Activated CD8-positive, alpha-beta T cell treated with anti-CD3 and anti-CD28 coated beads, Interleukin-2, amount 10 ng/mL, durations not matched to agents 7 days and 5 days (primary cell): ENCODE measurements around the gene CACNB4. TPM values are rescaled to one million over a fixed set of nuclear protein-coding genes. Genes with fewer than 3 reads are reported as not detected.

Source experiments
- ATAC-seq: fragments of 150-1000 bp; cut with Tn5 transposase; one replicate; pipeline ENCODE4 v1.10.0; 2021; ENCODE audit warnings: moderate library complexity
- CTCF ChIA-PET: fragments of 350-600 bp; sonication (Branson Sonifier 250); formaldehyde crosslinking; loops from one replicate; lab custom pipeline; 2021; ENCODE audit warnings: antibody characterized with exemption; lab: Charles Lee
- POLR2A ChIA-PET: fragments of 350-600 bp; sonication (Branson Sonifier 250); formaldehyde crosslinking; loops from one replicate; lab custom pipeline; 2021; ENCODE audit warnings: antibody characterized with exemption; lab: Charles Lee
- DNase-seq: peaks from one replicate; pipeline ENCODE4 v3.0.0-alpha.2; 2020
- H3K27ac Mint-ChIP-seq: one replicate; pipeline ENCODE4 v1.8.0; 2021; ENCODE audit warnings: mild to moderate bottlenecking, mixed read lengths
- H3K27me3 Mint-ChIP-seq: one replicate; pipeline ENCODE4 v1.8.0; 2021; ENCODE audit warnings: low read depth, mixed read lengths
- H3K36me3 Mint-ChIP-seq: one replicate; pipeline ENCODE4 v1.8.0; 2021; ENCODE audit warnings: low read depth, mixed read lengths
- H3K4me1 Mint-ChIP-seq: one replicate; pipeline ENCODE4 v1.8.0; 2021; ENCODE audit warnings: low read depth, mixed read lengths
- H3K4me3 Mint-ChIP-seq: one replicate; pipeline ENCODE4 v1.8.0; 2021; ENCODE audit warnings: mild to moderate bottlenecking, mixed read lengths
- H3K9me3 Mint-ChIP-seq: one replicate; pipeline ENCODE4 v1.8.0; 2022; ENCODE audit warnings: mixed read lengths; ENCODE audit not compliant: insufficient read depth
- total RNA-seq, 2 experiments: library from RNA; stranded (reverse); gene quantifications; one replicate each; pipeline ENCODE4 v1.2.3, GENCODE V29; 2021

CACNB4 gene
- total RNA-seq, 2 experiments from 2014 or later = 0.29 to 0.47 TPM

GRCh38 chr2:151981886-151982285 lies 117.0 kb downstream of the CACNB4 start:
- Mint-ChIP-seq H3K36me3 (no peaks in the 10 kb centered on the region), H3K4me3 (no peak overlapping the region), H3K27me3 (peaks cover 4% of the 10 kb centered on the region), H3K4me1 (peaks cover 3% of the 10 kb centered on the region), H3K9me3 (no peaks in the 10 kb centered on the region), H3K27ac (no peak overlapping the region)
- DNase-seq (no peak), ATAC-seq (no peak)
- ChIA-PET CTCF (no interaction called here), POLR2A (no interaction called here)

GRCh38 chr2:151979694-151980093 lies 119.2 kb downstream of the CACNB4 start:
- Mint-ChIP-seq H3K4me3 (no peak overlapping the region), H3K36me3 (no peaks in the 10 kb centered on the region), H3K4me1 (peaks cover 4% of the 10 kb centered on the region), H3K27ac (no peak overlapping the region), H3K9me3 (no peaks in the 10 kb centered on the region), H3K27me3 (peaks cover 3% of the 10 kb centered on the region)
- ChIA-PET POLR2A (no interaction called here), CTCF (no interaction called here)
- DNase-seq (no peak), ATAC-seq (no peak)

- CTCF ChIA-PET = interaction anchor here (3.0 kb wide), 1 partner anchor 47 kb away, joined by 11 read pairs; no protein-coding TSS in a partner anchor
- POLR2A ChIA-PET = no interaction called here
- Mint-ChIP-seq H3K4me3 (no peak overlapping the region), H3K9me3 (no peaks in the 10 kb centered on the region), H3K4me1 (peaks cover 4% of the 10 kb centered on the region), H3K36me3 (no peaks in the 10 kb centered on the region), H3K27ac (no peak overlapping the region), H3K27me3 (peaks cover 2% of the 10 kb centered on the region)
- ATAC-seq = no peak
- no peak for DNase-seq
Measured at GRCh38 chr2:151978709-151979108, 120.1 kb downstream of the CACNB4 start.

- ATAC-seq = no peak
- DNase-seq = no peak
- Mint-ChIP-seq H3K27ac (no peak overlapping the region), H3K9me3 (no peaks in the 10 kb centered on the region), H3K36me3 (no peaks in the 10 kb centered on the region), H3K4me3 (no peak overlapping the region), H3K4me1 (peaks cover 4% of the 10 kb centered on the region), H3K27me3 (no peaks in the 10 kb centered on the region)
- POLR2A ChIA-PET = no interaction called here
- CTCF ChIA-PET = interaction anchor here (2.8 to 3.0 kb wide), 2 partner anchors 21 to 48 kb away, joined by 8 to 11 read pairs; no protein-coding TSS in a partner anchor
Measured at GRCh38 chr2:151977631-151978030, 121.2 kb downstream of the CACNB4 start.

- CTCF ChIA-PET = interaction anchor here (2.8 to 3.0 kb wide), 2 partner anchors 22 to 49 kb away, joined by 8 to 11 read pairs; no protein-coding TSS in a partner anchor
- Mint-ChIP-seq H3K4me1 (peaks cover 4% of the 10 kb centered on the region), H3K27me3 (no peaks in the 10 kb centered on the region), H3K36me3 (no peaks in the 10 kb centered on the region), H3K4me3 (no peak overlapping the region), H3K27ac (no peak overlapping the region), H3K9me3 (no peaks in the 10 kb centered on the region)
- no peak for ATAC-seq
- DNase-seq = no peak
- POLR2A ChIA-PET = no interaction called here
Measured at GRCh38 chr2:151976945-151977353, 121.9 kb downstream of the CACNB4 start.

GRCh38 chr2:151975460-151976414 lies 123.1 kb downstream of the CACNB4 start:
- ATAC-seq (no peak), DNase-seq (no peak)
- H3K27ac Mint-ChIP-seq = no peak overlapping the region
- ChIA-PET CTCF (interaction anchor here (0.7 to 2.8 kb wide), 2 partner anchors 23 to 49 kb away, joined by 3 to 8 read pairs; no protein-coding TSS in a partner anchor), POLR2A (no interaction called here)
- no peaks in the 10 kb centered on the region for H3K9me3 Mint-ChIP-seq
- no peaks in the 10 kb centered on the region for H3K36me3 Mint-ChIP-seq
- H3K27me3 Mint-ChIP-seq = no peaks in the 10 kb centered on the region
- H3K4me1 Mint-ChIP-seq = peaks cover 4% of the 10 kb centered on the region
- H3K4me3 Mint-ChIP-seq = no peak overlapping the region

GRCh38 chr2:151974988-151975387 lies 123.9 kb downstream of the CACNB4 start:
- ChIA-PET POLR2A (no interaction called here), CTCF (interaction anchor here (0.7 to 1.4 kb wide), 3 partner anchors 50 to 888 kb away, joined by 3 to 5 read pairs (median 4); no protein-coding TSS in a partner anchor)
- ATAC-seq (no peak), DNase-seq (no peak)
- Mint-ChIP-seq H3K36me3 (no peaks in the 10 kb centered on the region), H3K27me3 (no peaks in the 10 kb centered on the region), H3K4me1 (peaks cover 4% of the 10 kb centered on the region), H3K9me3 (no peaks in the 10 kb centered on the region), H3K27ac (no peak overlapping the region), H3K4me3 (no peak overlapping the region)

- DNase-seq (no peak), ATAC-seq (no peak)
- POLR2A ChIA-PET = no interaction called here
- H3K9me3 Mint-ChIP-seq = no peaks in the 10 kb centered on the region
- H3K27ac Mint-ChIP-seq = no peak overlapping the region
- H3K4me1 Mint-ChIP-seq = peaks cover 4% of the 10 kb centered on the region
- no peaks in the 10 kb centered on the region for H3K36me3 Mint-ChIP-seq
- no peaks in the 10 kb centered on the region for H3K27me3 Mint-ChIP-seq
- no peak overlapping the region for H3K4me3 Mint-ChIP-seq
- CTCF ChIA-PET = interaction anchor here (1.4 kb wide), 1 partner anchor 52 kb away, joined by 5 read pairs; no protein-coding TSS in a partner anchor
Measured at GRCh38 chr2:151973901-151974199, 125.0 kb downstream of the CACNB4 start.

- H3K36me3 Mint-ChIP-seq = no peaks in the 10 kb centered on the region
- peaks cover 4% of the 10 kb centered on the region for H3K4me1 Mint-ChIP-seq
- ChIA-PET POLR2A (no interaction called here), CTCF (interaction anchor here (1.4 kb wide), 1 partner anchor 53 kb away, joined by 5 read pairs; no protein-coding TSS in a partner anchor)
- DNase-seq (no peak), ATAC-seq (no peak)
- no peak overlapping the region for H3K27ac Mint-ChIP-seq
- H3K4me3 Mint-ChIP-seq = no peak overlapping the region
- no peaks in the 10 kb centered on the region for H3K9me3 Mint-ChIP-seq
- no peaks in the 10 kb centered on the region for H3K27me3 Mint-ChIP-seq
Measured at GRCh38 chr2:151973013-151973900, 125.6 kb downstream of the CACNB4 start.

- ChIA-PET POLR2A (no interaction called here), CTCF (no interaction called here)
- Mint-ChIP-seq H3K9me3 (no peaks in the 10 kb centered on the region), H3K27me3 (no peaks in the 10 kb centered on the region), H3K27ac (no peak overlapping the region), H3K36me3 (no peaks in the 10 kb centered on the region), H3K4me3 (no peak overlapping the region), H3K4me1 (peaks cover 4% of the 10 kb centered on the region)
- ATAC-seq (no peak), DNase-seq (no peak)
Measured at GRCh38 chr2:151972241-151973012, 126.4 kb downstream of the CACNB4 start.
